Hematopoietic multipotent progenitor cell treated with erythropoietin and hydrocortisone succinate and interleukin-3 and kit ligand, for 6 days (in vitro differentiated cells): Measurements from ENCODE around the gene TRAPPC3L.
"Not testable (repeated sequence)": the region's sequence is repeated elsewhere in the genome, so short reads cannot be mapped to it uniquely, and the experiment has no call there.

Experiments
- DNase-seq: peaks from one replicate; pipeline ENCODE4 v3.0.0-alpha.2; 2015

The TRAPPC3L gene

DNA sequence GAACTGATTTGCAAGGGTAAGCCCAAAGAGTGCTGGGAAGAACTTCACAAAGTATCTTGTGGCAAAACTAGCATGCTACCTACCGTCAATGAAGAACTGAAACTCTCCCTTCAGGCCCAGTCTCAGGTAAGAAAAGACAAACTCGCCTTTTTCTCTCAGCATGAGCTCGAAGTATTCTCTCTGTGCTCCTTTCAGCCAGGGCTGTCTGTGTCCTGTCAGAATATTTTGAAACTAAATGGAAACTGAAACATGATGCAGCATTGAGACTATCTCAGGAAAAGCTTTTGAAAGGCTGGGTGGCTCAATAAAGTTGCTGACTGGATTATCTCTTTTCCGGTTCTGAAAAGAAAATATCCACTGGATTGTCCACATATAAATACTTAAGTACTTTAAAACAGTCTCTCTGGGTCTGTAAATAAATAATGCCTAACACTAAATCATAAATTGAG lies 33.3 kb downstream of the TRAPPC3L start:
- DNase-seq = no peak

DNA sequence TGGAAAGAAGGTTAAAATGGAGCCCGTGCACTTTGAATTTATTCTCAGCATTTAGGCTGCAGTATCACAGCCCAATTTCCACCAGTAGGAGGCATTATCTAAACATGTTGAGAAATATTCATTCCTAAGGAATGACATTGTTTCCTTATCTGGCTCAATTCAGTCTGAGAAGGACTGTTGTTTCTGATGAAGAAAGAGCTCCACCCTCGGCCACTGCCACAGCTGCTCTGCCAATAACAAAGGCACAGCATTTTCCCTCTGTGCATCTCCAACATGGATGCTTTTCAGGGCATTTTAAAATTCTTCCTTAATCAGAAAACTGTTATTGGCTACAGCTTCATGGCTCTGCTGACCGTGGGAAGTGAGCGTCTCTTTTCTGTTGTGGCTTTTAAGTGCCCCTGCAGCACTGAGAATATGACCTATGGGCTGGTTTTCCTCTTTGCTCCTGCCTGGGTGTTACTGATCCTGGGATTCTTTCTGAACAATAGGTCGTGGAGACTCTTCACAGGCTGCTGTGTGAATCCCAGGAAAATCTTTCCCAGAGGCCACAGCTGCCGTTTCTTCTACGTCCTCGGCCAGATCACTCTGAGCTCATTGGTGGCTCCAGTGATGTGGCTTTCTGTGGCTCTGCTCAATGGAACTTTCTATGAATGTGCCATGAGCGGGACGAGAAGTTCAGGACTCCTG lies 33.9 kb downstream of the TRAPPC3L start, which contains the start of gene CALHM5:
Gene CALHM5, plus strand, starts transcription at position 216 of the 687 bp plus-strand sequence. Its CDS starts 58 bp downstream, at position 274.
- DNase-seq = peak; percentile 54

DNA sequence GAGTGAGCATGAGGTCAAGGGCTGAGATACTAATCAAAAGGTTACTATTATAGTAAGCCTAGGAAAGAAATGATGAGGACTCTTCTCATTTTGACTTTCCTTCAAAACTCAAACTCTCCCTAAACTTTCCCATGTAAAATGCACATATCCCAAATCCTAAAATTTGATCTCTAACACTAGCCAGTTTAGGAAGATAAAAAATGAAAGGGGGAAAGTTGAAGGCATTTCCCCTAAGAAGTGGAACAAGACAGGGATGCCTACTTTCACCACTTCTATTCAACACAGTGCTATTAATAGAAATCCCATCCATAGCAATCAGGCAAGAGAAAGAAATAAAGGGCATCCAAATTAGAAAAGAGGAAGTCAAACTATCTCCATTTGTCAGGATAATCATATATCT lies 37.0 kb downstream of the TRAPPC3L start:
- DNase-seq = no peak

DNA sequence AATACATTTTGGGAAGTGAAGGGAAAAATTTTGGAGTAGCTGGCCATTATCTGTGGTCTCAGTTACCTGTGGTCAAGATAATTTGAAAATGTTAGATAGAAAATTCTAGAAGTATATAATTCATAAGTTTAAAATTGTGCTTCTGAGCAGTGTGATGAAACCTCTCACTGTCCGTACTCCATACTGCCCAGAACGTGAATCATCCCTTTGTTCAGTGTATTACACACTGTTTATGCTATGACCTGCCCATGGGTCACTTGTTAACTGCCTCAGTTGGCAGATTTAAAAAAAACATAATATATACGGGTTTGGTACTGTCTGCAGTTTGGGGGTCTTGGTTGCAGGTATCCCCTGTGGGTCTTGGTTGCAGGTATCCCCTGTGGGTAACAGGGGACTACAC lies 38.2 kb downstream of the TRAPPC3L start:
- DNase-seq = no peak

DNA sequence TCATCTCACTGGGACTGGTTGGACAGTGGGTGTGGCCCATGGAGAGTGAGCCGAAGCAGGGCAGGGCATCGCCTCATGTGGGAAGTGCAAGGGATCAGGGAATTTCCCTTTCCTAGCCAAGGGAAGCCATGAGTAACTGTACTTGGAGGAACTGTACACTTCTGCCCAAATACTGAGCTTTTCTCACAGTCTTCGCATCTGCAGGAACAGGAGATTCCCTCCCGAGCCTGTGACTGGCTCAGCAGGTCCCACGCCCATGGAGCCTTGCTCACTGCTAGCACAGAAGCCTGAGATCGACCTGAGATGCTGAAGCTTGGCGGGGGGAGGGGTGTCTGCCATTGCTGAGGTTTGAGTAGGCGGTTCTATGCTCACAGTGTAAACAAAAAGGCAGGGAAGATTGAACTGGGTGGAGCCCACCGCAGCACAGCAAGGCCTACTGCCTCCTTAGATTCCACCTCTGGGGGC lies 44.5 kb downstream of the TRAPPC3L start:
- DNase-seq = no peak

DNA sequence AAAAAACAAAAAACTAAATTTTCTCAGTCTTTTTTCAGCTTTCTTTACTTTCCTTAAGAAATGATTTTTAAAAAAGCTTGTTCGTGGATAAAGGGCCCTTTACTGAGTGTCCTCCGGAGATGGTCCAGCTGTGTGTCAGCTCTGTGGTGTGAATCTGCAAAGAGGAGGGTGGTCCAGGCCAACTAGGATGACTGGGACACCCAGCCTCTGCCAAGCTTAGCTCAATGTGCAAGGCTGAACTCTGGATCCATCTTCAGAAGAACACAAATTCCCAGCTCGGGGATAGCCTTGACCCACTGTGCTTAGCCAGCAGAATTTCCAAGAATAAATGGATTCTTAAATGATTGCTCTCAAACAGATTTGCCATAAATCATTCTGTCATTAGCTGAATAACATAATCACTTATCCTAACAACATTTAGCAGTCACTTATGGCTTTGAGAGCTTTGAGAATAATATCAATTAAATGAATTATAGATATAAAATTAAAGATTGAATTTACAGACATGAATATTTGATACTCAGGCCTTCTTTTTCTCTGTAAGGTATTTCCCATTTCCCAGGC lies 48.3 kb downstream of the TRAPPC3L start:
- no peak for DNase-seq

DNA sequence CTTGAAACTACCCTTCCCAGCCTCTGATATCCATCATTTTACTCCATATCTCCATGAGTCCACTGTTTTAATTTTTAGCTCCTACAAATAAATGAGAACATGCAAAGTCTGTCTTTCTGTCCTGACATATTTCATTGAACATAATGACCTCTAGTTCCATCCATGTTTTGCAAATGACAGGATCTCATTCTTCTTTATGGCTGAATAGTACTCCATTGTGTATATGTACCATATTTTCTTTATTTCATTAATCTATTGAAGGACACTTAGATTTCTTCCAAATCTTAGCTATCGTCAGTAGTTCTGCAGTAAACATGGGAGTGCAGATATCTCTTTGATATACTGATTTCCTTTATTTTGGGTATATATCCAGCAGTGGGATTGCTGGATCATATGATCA lies 50.3 kb downstream of the TRAPPC3L start:
- not testable (repeated sequence) for DNase-seq

DNA sequence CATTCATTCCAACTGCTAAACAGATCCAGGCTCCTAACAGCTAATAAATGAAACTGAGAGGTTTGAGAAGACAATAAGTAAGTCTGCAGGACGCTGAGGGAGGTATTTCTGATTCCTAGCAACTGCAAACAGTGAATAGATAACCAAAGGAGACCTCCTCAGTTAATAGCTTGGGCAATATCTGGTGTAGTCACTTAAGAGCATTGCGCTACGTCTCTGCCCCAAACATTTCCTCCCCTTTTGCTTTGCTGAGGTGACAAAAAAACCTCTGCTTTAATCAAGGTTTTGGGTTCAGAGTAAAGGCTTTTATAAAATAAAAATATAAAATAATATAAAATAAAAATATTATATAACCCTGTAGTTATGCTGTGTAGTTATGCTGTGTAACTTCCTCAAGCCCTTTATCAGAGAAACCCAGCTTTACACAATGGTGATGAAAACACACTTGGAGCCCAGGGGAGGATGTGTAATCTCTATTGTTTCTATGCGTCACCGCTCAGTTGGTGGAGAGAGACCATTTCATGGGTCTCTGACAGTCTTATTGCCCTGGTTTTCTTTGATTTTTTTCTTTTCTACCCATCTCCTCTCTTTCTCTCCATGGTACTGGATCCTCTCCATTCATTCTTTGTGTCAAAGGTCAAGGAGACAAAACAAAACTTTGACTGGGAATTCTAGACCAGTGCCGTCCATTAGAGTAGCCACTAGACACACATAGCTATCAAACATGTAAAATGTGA lies 53.0 kb downstream of the TRAPPC3L start:
- DNase-seq = peak; percentile 92

DNA sequence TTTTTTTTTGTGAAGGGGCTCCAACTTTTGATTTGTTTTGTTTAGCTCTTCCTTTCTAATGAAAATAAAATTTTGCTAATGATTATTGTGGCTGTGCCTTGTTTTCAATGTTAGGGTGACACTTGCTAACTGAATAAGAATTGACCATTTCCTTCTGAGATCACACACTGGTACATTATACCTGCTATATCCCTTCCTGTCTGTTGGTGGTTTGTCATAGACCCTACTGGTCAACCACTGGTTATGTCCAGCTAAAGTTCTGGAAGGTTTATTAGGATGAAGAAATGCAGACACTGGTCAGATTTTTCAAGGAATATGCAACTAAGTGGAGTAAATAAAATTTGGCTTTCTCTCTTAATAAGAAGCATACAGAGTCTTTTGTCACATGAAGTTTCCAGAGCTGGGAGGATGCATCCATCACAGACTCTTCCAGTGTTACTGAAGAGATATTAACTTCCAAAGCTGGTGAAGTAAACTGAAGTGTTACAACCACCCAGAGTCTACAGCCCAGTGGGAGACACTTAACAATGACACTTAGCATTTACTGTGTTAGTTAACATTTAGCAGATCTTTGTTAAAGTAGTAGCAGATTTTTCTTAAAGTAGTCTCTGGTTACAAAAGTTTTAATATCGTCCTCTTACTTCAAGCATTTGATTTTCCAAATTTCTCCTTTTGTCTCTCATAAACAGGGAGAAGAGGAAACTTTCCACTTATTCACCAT lies 53.7 kb downstream of the TRAPPC3L start:
- no peak for DNase-seq

DNA sequence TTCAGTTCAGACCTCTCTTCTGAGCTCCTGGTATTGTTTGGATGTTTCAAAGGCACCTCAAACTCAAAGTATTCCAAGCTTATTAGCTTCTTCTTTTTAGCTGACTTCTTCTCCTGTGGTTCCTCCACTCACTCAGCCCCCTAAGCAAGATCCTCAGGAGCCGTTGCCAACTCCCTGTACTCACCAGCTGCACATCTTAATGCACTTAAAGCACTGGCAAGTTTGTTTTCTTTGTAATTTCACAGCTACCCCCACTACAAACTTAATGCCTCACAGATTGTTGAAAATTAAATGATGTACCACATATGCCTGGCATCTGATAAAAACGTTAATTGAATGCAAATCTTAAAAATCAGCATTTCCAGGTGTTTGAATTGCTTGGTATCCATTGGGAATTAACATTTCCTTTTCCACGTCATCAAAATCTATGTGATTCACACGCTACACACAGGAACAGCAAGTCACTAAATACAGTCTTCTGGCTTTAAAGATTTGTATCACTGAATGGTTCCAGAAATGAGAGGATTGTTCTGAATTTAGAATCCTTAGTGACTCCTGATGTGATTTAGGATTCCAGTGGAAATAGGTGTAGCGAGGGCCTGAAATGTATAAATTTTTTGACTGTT lies 59.8 kb downstream of the TRAPPC3L start:
- DNase-seq = no peak

DNA sequence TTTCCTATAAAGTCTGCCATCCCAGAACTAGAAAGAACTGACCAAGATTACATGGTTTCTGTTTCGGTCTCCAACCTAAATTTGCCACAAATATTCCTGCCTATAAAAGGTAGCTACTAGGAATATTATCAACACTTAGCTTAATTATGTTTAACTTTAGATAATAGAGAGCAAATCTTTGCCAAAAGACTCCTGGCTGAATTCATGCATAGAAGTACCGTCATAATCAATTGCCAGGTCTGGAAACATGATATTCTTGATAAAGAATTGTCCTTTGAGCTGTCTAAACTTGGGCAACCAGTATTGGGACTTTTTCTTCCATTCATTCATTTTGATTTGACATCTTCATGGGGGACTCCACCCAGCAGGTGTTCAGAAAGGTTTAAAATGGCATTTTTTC lies 61.9 kb downstream of the TRAPPC3L start:
- DNase-seq = no peak

DNA sequence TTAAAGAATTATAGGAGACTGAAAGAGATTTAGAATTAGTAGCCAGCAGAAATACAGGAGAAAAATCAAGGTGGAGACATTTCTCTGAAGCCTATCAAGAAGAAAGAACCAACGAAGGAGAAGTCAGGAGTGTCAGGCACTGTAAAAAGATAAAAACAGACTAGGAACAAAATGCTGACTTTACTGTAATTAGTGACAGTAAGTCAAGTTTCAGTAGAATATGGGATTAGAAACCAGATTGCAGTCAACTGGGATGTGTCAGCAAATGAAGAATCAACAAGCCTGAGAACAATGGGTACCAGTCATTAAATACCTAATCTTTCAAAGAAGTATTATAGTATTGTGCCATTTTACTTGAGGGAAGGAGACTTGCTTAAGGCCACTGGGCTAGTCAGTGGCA lies 62.7 kb downstream of the TRAPPC3L start:
- no peak for DNase-seq

DNA sequence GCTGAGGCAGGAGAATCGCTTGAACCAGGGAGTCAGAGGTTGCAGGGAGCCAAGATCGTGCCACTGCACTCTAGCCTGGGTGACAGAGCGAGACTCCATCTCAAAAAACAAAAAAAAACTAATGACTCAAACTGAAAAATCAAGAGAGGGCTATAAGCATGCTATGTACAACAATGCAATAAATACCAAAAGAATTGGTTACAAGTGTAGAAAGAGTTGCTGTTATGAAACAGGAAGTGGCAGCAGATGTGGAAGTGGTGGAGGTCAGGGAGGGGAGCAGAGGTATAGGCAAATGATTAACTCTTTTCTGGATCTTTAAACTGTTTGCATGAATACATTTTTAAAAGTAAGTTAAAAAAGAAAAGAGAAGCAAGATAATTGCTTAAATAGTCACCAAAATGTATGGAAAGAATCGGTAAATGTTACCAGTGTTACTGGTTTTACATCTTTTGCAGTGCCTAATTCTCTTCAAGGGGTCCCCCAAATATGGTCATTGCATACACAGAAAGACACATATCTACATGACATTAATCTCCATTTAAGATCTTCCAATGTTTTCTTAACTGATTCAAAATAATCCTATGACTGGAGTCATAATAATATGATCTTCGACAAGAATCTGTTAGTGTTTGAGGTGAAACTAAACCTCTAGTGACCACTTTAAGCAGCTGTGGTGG lies 69.3 kb downstream of the TRAPPC3L start:
- peak; percentile 74 for DNase-seq

DNA sequence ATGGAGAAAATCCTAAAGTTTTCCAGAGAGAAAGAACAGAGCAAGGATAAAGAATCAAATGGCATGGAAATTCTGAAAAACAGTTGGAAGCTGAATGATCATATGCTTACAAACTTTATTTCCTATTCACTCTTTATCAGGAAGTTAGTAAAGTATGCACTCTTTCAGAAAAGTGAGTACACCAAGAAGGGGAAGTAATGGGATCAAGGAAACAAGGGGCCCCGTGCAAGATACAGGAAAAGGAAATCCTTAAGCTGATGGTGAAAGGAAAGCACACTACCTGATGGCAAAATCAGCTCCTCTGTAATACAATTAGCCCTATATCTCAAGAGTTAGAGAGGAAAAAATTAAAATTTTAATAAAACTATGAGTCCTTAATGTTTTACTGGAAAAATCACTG lies 70.3 kb downstream of the TRAPPC3L start:
- no peak for DNase-seq

DNA sequence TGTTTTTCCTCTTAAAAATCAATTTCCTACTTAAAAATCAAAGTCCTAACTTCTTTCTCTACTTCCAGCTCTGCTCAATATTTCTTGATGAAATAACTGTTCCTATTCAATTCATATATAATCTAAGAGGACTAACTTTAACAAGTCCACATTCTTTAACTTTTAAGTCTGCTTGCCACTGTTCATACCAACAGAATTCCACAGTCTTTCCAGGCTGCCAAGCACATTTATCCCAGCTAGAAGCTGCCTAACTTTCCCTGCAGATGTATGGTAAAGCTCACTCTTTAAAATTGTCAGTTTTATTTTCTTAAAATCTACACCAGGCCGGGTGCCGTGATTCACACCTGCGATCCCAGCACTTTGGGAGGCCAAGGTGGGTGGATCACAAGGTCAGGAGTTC lies 72.8 kb downstream of the TRAPPC3L start:
- no peak for DNase-seq

DNA sequence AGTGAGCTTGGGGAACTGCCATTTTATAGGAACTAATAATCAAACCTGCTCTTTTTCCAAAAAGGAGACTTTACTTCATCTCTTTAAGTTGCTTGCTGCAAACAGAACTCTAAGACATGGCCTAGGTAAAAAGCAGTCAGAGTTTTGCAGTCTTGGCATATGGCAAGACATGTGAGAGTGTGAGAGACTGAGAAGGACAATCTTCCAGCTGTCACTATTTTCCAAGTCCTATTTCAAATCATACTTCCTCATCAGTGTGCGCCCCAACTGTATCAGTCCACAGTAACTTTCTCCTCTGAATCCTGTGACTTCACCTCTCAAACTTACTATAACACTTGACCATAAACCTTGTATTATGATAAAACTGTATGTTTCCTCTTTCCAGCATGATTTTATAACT lies 74.0 kb downstream of the TRAPPC3L start:
- DNase-seq = no peak

DNA sequence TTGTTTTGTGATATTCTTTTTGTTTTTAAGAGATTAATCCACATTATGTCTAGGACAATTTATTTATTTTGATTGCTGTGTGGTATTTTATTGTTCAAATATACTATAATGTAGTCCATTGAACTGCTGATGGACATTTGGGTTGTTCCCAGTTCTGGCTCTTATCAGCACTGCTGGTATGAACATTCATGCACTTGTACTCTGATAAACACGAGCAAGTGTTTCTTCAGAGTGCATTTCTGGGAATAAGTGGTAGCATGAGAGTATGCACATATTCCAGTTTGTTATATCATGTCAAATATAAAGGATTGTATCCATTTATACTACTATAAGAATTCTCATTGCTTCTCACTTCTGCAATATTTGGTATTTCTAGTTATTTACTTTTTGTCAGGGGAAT lies 77.2 kb downstream of the TRAPPC3L start:
- peak; percentile 84 for DNase-seq

DNA sequence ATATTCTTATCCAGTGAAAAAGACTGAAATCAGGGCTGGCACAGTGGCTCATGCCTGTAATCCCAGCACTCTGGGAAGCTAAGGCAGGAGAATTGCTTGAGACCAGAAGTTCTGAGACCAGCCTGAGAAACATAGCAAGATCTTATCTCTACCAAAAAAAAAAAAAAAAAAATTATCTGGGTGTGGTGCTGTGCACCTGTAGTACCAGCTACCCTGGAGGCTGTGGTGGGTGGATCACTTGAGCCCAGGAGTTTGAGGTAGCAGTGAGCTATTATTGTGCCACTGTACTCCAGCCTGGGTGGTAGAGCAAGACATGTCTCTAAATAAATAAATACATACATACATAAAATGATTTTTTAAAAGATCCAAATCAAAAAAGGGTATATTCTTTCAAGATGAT lies 78.0 kb downstream of the TRAPPC3L start:
- peak; percentile 18 for DNase-seq

DNA sequence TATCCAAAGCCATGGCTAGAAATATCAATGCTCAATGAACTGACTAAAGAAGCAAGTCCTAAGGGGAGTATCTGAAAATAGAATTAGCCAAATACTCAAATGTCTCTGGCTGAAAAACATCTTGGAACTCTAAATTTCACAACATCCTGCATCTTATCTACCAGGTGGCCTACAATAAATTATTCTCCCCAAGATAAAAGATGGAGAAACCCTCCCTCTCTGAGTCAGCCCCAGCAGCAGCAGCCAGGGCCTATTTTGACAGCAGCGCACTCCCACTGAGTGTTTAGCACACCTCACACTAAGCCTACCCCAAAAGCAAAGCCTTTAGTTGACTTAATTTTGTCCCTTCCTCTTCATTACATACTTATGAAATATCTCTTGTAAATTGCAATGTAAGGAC lies 78.4 kb downstream of the TRAPPC3L start:
- no peak for DNase-seq

DNA sequence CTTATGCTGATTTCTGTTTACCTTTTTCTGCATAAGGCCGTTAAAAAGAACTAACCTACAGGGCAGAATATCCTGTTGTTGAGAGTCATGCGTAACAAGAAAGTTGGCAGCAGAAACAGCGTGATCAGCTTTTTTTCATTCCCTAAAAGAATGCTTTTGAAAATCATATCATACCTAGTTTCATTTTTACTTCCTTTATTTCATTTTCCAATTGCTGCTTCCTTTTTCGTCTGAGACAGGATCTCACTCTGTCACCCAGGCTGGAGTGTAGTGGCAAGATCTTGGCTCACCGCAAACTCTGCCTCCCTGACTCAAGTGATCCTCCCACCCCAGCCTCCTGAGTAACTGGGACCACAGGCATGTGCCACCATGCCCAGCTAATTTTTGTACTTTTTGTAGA lies 80.2 kb downstream of the TRAPPC3L start:
- DNase-seq = peak; percentile 49

DNA sequence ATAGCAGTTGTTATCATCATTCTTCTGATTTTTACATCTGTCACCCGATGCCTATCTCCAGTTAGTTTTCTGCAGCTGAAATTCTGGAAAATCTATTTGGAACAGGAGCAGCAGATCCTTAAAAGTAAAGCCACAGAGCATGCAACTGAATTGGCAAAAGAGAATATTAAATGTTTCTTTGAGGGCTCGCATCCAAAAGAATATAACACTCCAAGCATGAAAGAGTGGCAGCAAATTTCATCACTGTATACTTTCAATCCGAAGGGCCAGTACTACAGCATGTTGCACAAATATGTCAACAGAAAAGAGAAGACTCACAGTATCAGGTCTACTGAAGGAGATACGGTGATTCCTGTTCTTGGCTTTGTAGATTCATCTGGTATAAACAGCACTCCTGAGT lies 82.2 kb downstream of the TRAPPC3L start:
- DNase-seq = no peak
